ENCODE measurements around the gene CHRNE.

DNA sequence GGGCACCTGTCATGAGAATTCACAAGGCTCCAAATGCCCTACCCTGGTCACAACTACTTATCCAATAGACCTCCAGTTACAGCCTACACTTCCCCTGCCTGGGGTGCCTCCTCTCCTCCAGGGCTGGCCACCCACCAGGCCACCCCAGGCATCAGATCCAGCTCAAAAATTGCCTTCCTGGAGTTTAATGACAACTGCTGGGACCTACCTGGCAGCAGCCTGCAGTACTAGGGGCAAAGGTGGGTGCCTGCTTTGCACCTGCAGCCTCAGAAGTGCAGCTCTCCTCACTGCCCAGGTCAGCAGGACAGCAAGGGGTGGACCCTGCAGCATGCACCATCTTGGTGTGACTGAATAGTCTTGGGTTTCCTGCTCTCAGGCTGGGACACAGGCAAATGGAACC lies 32.8 kb upstream of the CHRNE start:
- TF ChIP-seq, protein P1, sequence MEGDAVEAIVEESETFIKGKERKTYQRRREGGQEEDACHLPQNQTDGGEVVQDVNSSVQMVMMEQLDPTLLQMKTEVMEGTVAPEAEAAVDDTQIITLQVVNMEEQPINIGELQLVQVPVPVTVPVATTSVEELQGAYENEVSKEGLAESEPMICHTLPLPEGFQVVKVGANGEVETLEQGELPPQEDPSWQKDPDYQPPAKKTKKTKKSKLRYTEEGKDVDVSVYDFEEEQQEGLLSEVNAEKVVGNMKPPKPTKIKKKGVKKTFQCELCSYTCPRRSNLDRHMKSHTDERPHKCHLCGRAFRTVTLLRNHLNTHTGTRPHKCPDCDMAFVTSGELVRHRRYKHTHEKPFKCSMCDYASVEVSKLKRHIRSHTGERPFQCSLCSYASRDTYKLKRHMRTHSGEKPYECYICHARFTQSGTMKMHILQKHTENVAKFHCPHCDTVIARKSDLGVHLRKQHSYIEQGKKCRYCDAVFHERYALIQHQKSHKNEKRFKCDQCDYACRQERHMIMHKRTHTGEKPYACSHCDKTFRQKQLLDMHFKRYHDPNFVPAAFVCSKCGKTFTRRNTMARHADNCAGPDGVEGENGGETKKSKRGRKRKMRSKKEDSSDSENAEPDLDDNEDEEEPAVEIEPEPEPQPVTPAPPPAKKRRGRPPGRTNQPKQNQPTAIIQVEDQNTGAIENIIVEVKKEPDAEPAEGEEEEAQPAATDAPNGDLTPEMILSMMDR (conservative IDR thresholded peaks at IDR 0.05 in 1 of 2, IDR thresholded peaks at IDR 0.05 in 1 of 2; ENCODE audit: low read depth in 1 of 2, low read length in 2 of 2) = no peak
- no peak for TF ChIP-seq EZH2 (IDR thresholded peaks at IDR 0.05; ENCODE audit: low read length, missing control alignments)

Measured in fibroblast of lung (primary cell).